ENCODE data around the gene KLF3.

DNA sequence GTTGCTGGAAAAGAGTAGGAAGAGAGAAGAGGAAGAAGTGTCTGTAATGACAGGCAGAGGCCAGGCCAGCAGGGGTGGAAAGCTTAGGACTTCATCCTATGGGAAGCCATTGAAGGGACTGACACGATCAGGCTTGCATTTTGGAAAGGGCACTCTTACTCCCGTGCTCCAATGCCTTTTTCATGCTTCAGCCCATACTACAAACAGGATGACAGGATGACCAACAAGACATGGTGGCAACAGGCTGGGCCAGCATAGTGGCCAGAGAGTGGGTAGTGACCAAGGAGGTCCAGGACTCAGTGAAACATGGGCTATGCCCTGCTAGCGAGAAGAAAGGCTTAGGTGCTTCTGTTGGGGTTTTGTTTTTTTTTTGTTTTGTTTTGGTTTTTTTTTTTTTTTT lies 2.6 kb upstream of the KLF3 start:
- TF ChIP-seq, protein P1, sequence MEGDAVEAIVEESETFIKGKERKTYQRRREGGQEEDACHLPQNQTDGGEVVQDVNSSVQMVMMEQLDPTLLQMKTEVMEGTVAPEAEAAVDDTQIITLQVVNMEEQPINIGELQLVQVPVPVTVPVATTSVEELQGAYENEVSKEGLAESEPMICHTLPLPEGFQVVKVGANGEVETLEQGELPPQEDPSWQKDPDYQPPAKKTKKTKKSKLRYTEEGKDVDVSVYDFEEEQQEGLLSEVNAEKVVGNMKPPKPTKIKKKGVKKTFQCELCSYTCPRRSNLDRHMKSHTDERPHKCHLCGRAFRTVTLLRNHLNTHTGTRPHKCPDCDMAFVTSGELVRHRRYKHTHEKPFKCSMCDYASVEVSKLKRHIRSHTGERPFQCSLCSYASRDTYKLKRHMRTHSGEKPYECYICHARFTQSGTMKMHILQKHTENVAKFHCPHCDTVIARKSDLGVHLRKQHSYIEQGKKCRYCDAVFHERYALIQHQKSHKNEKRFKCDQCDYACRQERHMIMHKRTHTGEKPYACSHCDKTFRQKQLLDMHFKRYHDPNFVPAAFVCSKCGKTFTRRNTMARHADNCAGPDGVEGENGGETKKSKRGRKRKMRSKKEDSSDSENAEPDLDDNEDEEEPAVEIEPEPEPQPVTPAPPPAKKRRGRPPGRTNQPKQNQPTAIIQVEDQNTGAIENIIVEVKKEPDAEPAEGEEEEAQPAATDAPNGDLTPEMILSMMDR (IDR thresholded peaks at IDR 0.05), result no peak
- TF ChIP-seq POLR2AphosphoS5 (IDR thresholded peaks at IDR 0.05), result no peak
- TF ChIP-seq POLR2A (IDR thresholded peaks at IDR 0.05), result no peak
- no peak for TF ChIP-seq EP300 (IDR thresholded peaks at IDR 0.05)

All from stomach (tissue), 4 donors.